Esophagus muscularis mucosa (tissue), 4 donors: ENCODE measurements around the gene NTM. TPM values are rescaled to one million over a fixed set of nuclear protein-coding genes. Genes with fewer than 3 reads are reported as not detected.

Source experiments
- DNase-seq: peaks from one replicate; pipeline ENCODE4 v3.0.0-alpha.2; 2017; ENCODE audit errors: extremely low spot score
- H3K27ac ChIP-seq, 4 donors: fragments of 200-600 bp; sonication (generic); replicated peaks in 1 of 4; 1 replicate in 3 of 4; 2 replicates in 1 of 4; pipeline ENCODE4 v1.5.1; 2016 to 2019; ENCODE audit warnings: mild to moderate bottlenecking in 1 of 4
- H3K27me3 ChIP-seq, 4 donors: fragments of 200-600 bp; sonication (generic); one replicate each; pipeline versions ENCODE4 v1.5.1 to v1.6.0; 2016 to 2019
- H3K36me3 ChIP-seq, 4 donors: fragments of 200-600 bp; sonication (generic); one replicate each; pipeline ENCODE4 v1.5.1; 2016 to 2019
- H3K4me1 ChIP-seq, 4 donors: fragments of 200-600 bp; sonication (generic); one replicate each; pipeline ENCODE4 v1.5.1; 2016 to 2019
- H3K4me3 ChIP-seq, 4 donors: fragments of 200-600 bp; sonication (generic); 1 replicate in 2 of 4; 2 replicates in 2 of 4; pipeline ENCODE4 v1.5.1; 2016 to 2019; ENCODE audit warnings: mild to moderate bottlenecking in 4 of 4, moderate library complexity in 1 of 4
- H3K9me3 ChIP-seq, 4 donors: fragments of 200-600 bp; sonication (generic); 1 replicate in 3 of 4; 2 replicates in 1 of 4; pipeline ENCODE4 v1.5.1; 2016 to 2019
- CTCF ChIP-seq, 3 experiments: fragments of 200-600 bp in 2 of 3; fragments of 450-650 bp in 1 of 3; sonication (generic) in 2 of 3; IDR thresholded peaks; one replicate each; pipeline ENCODE4 v1.5.1; 2017 to 2019; ENCODE audit warnings: antibody characterized with exemption in 3 of 3, mild to moderate bottlenecking in 2 of 3, moderate library complexity in 1 of 3
- EP300 ChIP-seq: sonication (generic); formaldehyde crosslinking; IDR thresholded peaks from one replicate; pipeline ENCODE4 v1.6.1; 2017; ENCODE audit warnings: antibody characterized with exemption
- POLR2A ChIP-seq: fragments of 450-650 bp; IDR thresholded peaks from one replicate; pipeline ENCODE4 v1.6.1; 2017; ENCODE audit warnings: antibody characterized with exemption, moderate library complexity, mild to moderate bottlenecking, low read depth
- POLR2AphosphoS5 ChIP-seq, 2 donors: sonication (generic); formaldehyde crosslinking; IDR thresholded peaks; one replicate each; pipeline ENCODE4 v1.6.1; 2017; ENCODE audit warnings: antibody characterized with exemption in 2 of 2
- WGBS: methylation state at CpG from one replicate; pipeline ENCODE4 v1.1.5; 2018; 5-methylcytosine and 5-hydroxymethylcytosine counted together
- intact Hi-C: fragments of 100-400 bp; cut with DNase I; formaldehyde crosslinking; loops from one replicate; pipeline ENCODE4 v1.15.1; 2023
- total RNA-seq, 4 donors: library from RNA; depleted of rRNA; stranded (reverse); fragments of >200 nt; gene quantifications; one replicate each; pipeline versions ENCODE4 v1.1.0 to v1.2.1, GENCODE V29; 2016

The NTM gene
- total RNA-seq, 4 donors from 2014 or later, result 5.6 to 25.3 (median 8.3) TPM

GRCh38 chr11:131446590-131447275 is 76.3 kb downstream of the NTM start:
- H3K4me3 ChIP-seq, result no peak overlapping the region
- no peak overlapping the region for H3K27ac ChIP-seq
- H3K27me3 ChIP-seq, result peaks cover 0 to 2% (median 0%) of the 10 kb centered on the region in 4 donors
- H3K36me3 ChIP-seq, result no peaks in the 10 kb centered on the region
- intact Hi-C loops, result no loop called here
- H3K4me1 ChIP-seq, result no peaks in the 10 kb centered on the region
- 79% methylated on average over 5 of the region's 5 CpGs for WGBS
- TF ChIP-seq EP300 (no peak), POLR2AphosphoS5 (IDR thresholded peaks at IDR 0.05) (no peak), CTCF (IDR thresholded peaks at IDR 0.05) (no peak), POLR2A (no peak)
- H3K9me3 ChIP-seq, result no peaks in the 10 kb centered on the region
- no peak for DNase-seq

- no peak for DNase-seq
- Histone ChIP-seq H3K9me3 (no peaks in the 10 kb centered on the region), H3K4me1 (no peaks in the 10 kb centered on the region), H3K36me3 (no peaks in the 10 kb centered on the region), H3K27ac (no peak overlapping the region), H3K4me3 (no peak overlapping the region), H3K27me3 (peaks cover 0 to 6% (median 0%) of the 10 kb centered on the region in 4 donors)
- TF ChIP-seq CTCF (IDR thresholded peaks at IDR 0.05) (no peak), POLR2AphosphoS5 (IDR thresholded peaks at IDR 0.05) (no peak), EP300 (no peak), POLR2A (no peak)
- intact Hi-C loops, result no loop called here
- 79% methylated on average over 10 of the region's 10 CpGs for WGBS
These were observed 76.9 kb downstream of the NTM start for GRCh38 chr11:131447277-131447815.

- H3K27me3 ChIP-seq, result peaks cover 0 to 6% (median 0%) of the 10 kb centered on the region in 4 donors
- TF ChIP-seq POLR2A (no peak), CTCF (IDR thresholded peaks at IDR 0.05) (no peak), EP300 (no peak)
- no peak overlapping the region for H3K27ac ChIP-seq
- no peaks in the 10 kb centered on the region for H3K9me3 ChIP-seq
- intact Hi-C loops, result no loop called here
- no peaks in the 10 kb centered on the region for H3K36me3 ChIP-seq
- 94% methylated on average over 7 of the region's 11 CpGs for WGBS
- no peaks in the 10 kb centered on the region for H3K4me1 ChIP-seq
- no peak overlapping the region for H3K4me3 ChIP-seq
- DNase-seq, result no peak
These were observed 77.5 kb downstream of the NTM start for GRCh38 chr11:131447898-131448297.

- TF ChIP-seq POLR2A (no peak), CTCF (IDR thresholded peaks at IDR 0.05) (no peak), EP300 (no peak), POLR2AphosphoS5 (IDR thresholded peaks at IDR 0.05) (no peak)
- no peak for DNase-seq
- 85% methylated on average over 17 of the region's 17 CpGs for WGBS
- Histone ChIP-seq H3K4me3 (no peak overlapping the region), H3K27me3 (peaks cover 0 to 11% (median 0%) of the 10 kb centered on the region in 4 donors), H3K4me1 (no peaks in the 10 kb centered on the region), H3K27ac (no peak overlapping the region), H3K36me3 (no peaks in the 10 kb centered on the region), H3K9me3 (no peaks in the 10 kb centered on the region)
- intact Hi-C loops, result no loop called here
These were observed 78.9 kb downstream of the NTM start for GRCh38 chr11:131449036-131450019.
